Hematopoietic multipotent progenitor cell (in vitro differentiated cells): ENCODE measurements around the gene VPS35L. TPM values are rescaled to one million over a fixed set of nuclear protein-coding genes. Genes with fewer than 3 reads are reported as not detected.

Experiments
- DNase-seq, 3 donors: peaks; one replicate each; pipeline ENCODE4 v3.0.0-alpha.2; 2011 to 2015; ENCODE audit warnings: low read depth in 2 of 3, low spot score in 2 of 3
- total RNA-seq: library from RNA; depleted of rRNA; stranded (reverse); fragments of >200 nt; gene quantifications from one replicate; pipeline ENCODE4 v1.2.3, GENCODE V29; 2012

The VPS35L gene
- total RNA-seq, result 27.5 TPM

GRCh38 chr16:19555186-19555937 is at the start of gene VPS35L:
Gene VPS35L, plus strand, starts transcription at chr16:19555703. Its CDS starts 27 bp downstream, at chr16:19555730.
- peak; percentile 94 to 100 (median 99) for DNase-seq

GRCh38 chr16:19506965-19507364 is 48.5 kb upstream of the VPS35L start:
- no peak for DNase-seq

GRCh38 chr16:19507867-19508266 is 47.6 kb upstream of the VPS35L start:
- no peak for DNase-seq

GRCh38 chr16:19512297-19512696 is 43.2 kb upstream of the VPS35L start:
- DNase-seq, result no peak

GRCh38 chr16:19513377-19514053 is 42.0 kb upstream of the VPS35L start:
- DNase-seq, result peak in 2 of 3 donors; percentile 38 to 59

GRCh38 chr16:19515757-19516156 is 39.7 kb upstream of the VPS35L start:
- no peak for DNase-seq

GRCh38 chr16:19517424-19518089 is 37.9 kb upstream of the VPS35L start:
- DNase-seq, result no peak

- DNase-seq, result no peak
These were observed 37.1 kb upstream of the VPS35L start for GRCh38 chr16:19518388-19518787.

GRCh38 chr16:19520861-19521331 is 34.6 kb upstream of the VPS35L start:
- DNase-seq, result peak in 2 of 3 donors; percentile 33 to 49

- peak; percentile 73 to 94 (median 93) for DNase-seq
These were observed 33.8 kb upstream of the VPS35L start, which contains the start of gene GDE1 for GRCh38 chr16:19521471-19522396. Gene GDE1, minus strand, starts transcription at chr16:19522098. Its CDS starts 134 bp downstream, at chr16:19521964.

- DNase-seq, result no peak
These were observed 33.1 kb upstream of the VPS35L start for GRCh38 chr16:19522397-19522732.

GRCh38 chr16:19522760-19523159 is 32.7 kb upstream of the VPS35L start:
- no peak for DNase-seq

- no peak for DNase-seq
These were observed 32.3 kb upstream of the VPS35L start for GRCh38 chr16:19523184-19523558.

- DNase-seq, result peak; percentile 82 to 98 (median 96)
These were observed 31.7 kb upstream of the VPS35L start, which contains the start of gene CCP110 for GRCh38 chr16:19523559-19524355. Gene CCP110, plus strand, starts transcription at chr16:19523942. Its CDS starts 3,940 bp downstream, at chr16:19527882.

- DNase-seq, result no peak
These were observed 31.2 kb upstream of the VPS35L start for GRCh38 chr16:19524356-19524615.

GRCh38 chr16:19524616-19525384 is 30.7 kb upstream of the VPS35L start:
- peak in 2 of 3 donors; percentile 29 to 48 for DNase-seq

GRCh38 chr16:19525385-19525723 is 30.1 kb upstream of the VPS35L start:
- no peak for DNase-seq

GRCh38 chr16:19527161-19527560 is 28.3 kb upstream of the VPS35L start:
- DNase-seq, result no peak

GRCh38 chr16:19528666-19529065 is 26.8 kb upstream of the VPS35L start:
- no peak for DNase-seq
